GM12872 (cell line): ENCODE results near the gene UBE2J1.

Experiments
- TF ChIP-seq, protein P1 (sequence below): IDR thresholded peaks from 3 replicates; pipeline ENCODE4 v1.5.1; 2011; ENCODE audit warnings: low read depth, mild to moderate bottlenecking, low read length, moderate library complexity; ENCODE audit not compliant: insufficient read depth

The UBE2J1 gene

DNA sequence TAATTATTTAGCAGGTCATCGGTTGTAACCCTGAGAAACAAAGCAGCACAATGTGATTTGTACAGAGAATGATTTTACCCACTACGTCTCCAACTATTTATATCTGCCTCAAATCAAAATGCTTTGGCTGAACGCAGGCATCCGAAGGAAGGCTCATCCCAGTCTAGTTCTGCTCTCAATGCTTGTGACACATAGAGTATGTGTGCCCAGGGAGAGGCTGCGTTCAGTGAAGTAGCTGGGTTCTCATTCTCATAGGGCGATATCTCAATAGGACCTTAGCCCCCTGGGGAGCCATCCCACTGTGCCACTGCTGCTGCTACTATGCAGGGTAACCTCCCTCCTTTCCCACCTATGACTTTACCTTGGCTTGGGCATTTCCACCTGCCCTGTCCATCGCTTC is 37.8 kb downstream of the UBE2J1 start:
- TF ChIP-seq, protein P1, sequence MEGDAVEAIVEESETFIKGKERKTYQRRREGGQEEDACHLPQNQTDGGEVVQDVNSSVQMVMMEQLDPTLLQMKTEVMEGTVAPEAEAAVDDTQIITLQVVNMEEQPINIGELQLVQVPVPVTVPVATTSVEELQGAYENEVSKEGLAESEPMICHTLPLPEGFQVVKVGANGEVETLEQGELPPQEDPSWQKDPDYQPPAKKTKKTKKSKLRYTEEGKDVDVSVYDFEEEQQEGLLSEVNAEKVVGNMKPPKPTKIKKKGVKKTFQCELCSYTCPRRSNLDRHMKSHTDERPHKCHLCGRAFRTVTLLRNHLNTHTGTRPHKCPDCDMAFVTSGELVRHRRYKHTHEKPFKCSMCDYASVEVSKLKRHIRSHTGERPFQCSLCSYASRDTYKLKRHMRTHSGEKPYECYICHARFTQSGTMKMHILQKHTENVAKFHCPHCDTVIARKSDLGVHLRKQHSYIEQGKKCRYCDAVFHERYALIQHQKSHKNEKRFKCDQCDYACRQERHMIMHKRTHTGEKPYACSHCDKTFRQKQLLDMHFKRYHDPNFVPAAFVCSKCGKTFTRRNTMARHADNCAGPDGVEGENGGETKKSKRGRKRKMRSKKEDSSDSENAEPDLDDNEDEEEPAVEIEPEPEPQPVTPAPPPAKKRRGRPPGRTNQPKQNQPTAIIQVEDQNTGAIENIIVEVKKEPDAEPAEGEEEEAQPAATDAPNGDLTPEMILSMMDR = no peak

DNA sequence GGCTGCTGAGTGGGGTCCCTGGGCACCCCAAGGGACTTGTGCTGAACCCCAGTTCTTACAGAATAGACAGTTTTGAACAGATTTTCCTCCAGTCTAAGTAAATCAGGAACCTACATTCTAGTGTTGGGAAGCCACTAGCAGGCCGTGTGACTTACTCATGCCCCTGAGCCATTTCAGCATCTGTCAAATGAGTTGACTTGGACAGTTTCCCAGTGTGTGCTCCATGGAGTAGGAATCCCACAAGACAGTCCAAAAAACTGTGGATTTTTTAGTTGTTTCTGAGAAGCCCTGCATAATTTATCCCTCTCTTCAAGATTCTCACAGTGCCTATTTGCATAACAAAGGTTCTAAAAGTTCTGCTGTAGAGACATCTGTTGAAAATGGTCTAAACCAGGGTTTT is 39.5 kb downstream of the UBE2J1 start:
- TF ChIP-seq, protein P1 = no peak

DNA sequence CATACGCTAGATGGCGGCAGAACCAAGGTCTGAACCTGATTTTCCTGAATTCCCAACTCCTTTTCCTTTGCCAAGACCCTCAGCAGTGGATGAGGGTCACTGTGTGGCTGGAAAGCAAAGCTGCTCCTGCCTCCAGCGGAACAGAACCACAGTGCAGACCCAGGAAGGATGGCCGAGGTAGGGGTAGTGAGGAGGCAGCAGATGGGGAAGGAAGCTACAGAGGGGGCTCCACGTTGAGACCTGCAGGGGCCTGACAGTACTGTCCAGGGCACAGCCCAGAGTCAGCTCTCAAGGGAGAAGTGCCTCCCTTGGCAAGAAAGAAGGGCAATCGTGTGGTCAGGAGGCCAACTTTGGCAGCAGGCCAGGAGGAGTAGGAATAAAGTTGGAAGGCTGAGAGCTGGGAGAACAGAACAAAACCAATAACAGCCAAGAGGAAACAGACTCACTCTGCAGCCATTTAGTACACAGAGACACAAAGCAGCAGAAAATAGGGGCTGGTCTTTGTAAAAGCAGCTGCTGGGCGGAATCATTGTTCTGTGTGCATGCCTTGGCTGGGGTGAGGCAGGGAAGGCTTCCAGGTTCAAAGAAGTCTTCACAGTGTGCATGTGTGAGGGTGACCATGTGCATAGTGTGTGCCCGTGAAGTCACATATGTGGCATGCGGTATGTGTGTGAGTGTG is 40.5 kb downstream of the UBE2J1 start:
- TF ChIP-seq, protein P1 = no peak

DNA sequence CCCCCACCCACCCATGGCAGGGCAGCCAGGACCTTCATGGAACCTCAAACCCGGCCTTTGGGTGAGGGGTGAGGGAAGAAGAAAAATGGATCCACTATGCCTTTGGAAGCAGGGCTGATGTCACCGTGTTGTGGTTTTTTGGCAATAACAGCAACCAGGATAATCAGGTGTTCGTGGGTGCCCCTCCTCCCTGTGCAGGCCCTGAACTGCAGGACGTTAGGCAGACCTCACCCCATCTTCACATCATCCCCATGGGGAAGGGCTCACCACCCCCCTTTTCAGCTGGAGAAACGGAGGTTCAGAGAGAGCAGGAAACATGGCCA is 41.0 kb downstream of the UBE2J1 start:
- TF ChIP-seq, protein P1 = no peak; the same call in 2 of the 3 replicates

DNA sequence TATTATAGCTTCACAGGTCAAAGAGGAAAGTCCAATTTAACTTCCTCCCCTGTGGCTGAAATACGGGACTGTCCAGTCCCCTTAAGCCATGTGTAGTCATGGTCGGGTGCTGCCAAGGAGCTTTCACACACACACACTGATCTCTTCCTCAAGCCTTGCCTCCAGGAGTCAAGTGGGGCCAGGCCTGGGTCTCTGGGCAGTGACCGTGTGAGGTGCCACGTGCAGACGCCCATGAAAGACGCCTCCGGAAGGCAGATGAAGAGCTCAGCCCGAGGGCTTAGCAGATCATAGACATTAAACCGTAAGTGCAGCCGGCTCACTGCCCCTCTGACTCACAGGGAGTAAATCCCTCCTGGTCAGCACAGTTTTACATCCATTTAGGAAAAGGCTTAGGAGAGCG is 41.6 kb downstream of the UBE2J1 start:
- TF ChIP-seq, protein P1 = no peak

DNA sequence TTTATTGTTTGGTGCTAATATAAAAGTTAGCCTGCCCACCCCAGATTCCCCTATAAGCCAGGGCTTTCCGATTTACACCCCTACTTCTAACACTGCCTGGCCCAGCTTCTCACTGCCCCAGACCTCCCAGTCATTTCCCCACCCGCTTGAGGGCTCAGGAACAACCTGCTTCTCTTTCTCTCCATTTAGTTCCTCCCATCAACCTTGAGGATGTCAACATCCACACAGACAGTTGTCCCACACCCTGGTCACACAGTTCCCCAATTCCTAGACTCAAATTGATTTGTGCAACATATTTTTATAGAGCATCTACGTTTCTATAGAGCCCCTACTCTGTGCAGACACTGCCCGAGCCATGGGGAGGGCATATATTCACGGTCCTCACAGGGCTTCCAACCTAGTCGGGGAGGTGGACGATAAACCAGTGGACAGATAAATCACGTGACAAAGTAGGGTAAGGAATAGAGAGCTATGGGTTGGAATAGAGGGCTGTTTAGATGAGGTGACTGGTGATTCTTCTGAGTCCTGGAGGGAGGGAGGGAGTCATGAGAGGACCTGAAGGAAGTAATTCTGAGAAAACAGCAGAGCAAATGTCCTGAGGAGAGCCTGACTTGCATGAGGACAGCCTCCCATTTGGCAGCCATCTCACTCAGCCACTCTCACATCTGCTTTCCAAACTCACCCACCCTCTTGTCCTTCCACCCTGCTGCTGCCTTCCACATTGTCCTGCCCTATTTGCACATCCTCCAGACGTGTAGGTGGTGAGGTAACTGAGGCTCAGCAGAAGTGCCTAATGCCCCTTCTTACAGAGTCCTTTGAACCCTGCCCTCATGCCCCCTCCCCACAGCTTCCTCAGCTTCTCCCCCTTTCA is 43.8 kb downstream of the UBE2J1 start:
- TF ChIP-seq, protein P1 = no peak

DNA sequence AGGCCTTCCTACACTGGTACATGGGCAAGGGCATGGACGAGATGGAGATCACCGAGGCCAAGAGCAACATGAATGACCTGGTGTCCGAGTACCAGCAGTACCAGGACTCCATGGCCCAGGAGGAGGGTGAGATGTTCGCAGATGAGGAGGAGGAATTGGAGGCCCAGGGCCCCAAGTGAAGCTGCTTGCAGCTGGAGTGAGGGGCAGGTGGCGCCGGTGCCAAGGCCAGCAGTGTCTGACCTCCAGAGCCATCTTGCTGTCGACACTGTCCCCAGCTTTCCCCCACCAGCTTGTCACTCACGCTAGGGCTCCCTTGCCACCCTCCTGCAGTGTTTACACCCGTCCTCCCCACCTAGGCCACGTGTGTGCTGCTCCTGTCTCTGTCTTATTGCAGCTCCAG is 49.6 kb downstream of the UBE2J1 start:
- TF ChIP-seq, protein P1 = no peak
